Vagina (tissue), 2 donors: ENCODE measurements around the gene GHRL.

Experiments used
- CTCF ChIP-seq, 3 experiments: fragments of 450-650 bp in 2 of 3; fragments of 200-600 bp in 1 of 3; sonication (generic) in 1 of 3; IDR thresholded peaks; one replicate each; pipeline ENCODE4 v1.5.1; 2017 to 2019; ENCODE audit warnings: antibody characterized with exemption in 3 of 3, mild to moderate bottlenecking in 2 of 3, moderate library complexity in 2 of 3
- POLR2A ChIP-seq, 2 donors: fragments of 450-650 bp; IDR thresholded peaks; one replicate each; pipeline ENCODE4 v1.6.1; 2017; ENCODE audit warnings: antibody characterized with exemption in 2 of 2, mild to moderate bottlenecking in 2 of 2, moderate library complexity in 2 of 2

GRCh38 chr3:10322352-10322710 is 29.6 kb upstream of the GHRL start:
- TF ChIP-seq CTCF (IDR thresholded peaks at IDR 0.05) (no peak), POLR2A (IDR thresholded peaks at IDR 0.05) (no peak)
